Mesenchymal stem cell (in vitro differentiated cells and primary cell): Measurements from ENCODE around the gene ECPAS.
"Not testable (repeated sequence)": the region's sequence is repeated elsewhere in the genome, so short reads cannot be mapped to it uniquely, and the experiment has no call there.

Experiments used
- DNase-seq: peaks from one replicate; pipeline ENCODE4 v3.0.0-alpha.2; 2013
- H2AFZ ChIP-seq: one replicate; pipeline ENCODE4 v1.6.1; 2013; ENCODE audit warnings: low read depth, mild to moderate bottlenecking, control low read depth, inconsistent platforms, low read length, moderate library complexity
- H2AK5ac ChIP-seq: 2 replicates; pipeline ENCODE4 v1.6.1; 2013; ENCODE audit warnings: low read length, moderate library complexity, mild to moderate bottlenecking, inconsistent platforms; ENCODE audit not compliant: severe bottlenecking
- H2BK120ac ChIP-seq: one replicate; pipeline ENCODE4 v1.6.1; 2013; ENCODE audit warnings: low read depth, mild to moderate bottlenecking, inconsistent platforms, low read length, moderate library complexity
- H2BK12ac ChIP-seq, 2 experiments: one replicate each; pipeline ENCODE4 v1.6.1; 2013; ENCODE audit warnings: inconsistent platforms in 2 of 2, low read length in 2 of 2, mild to moderate bottlenecking in 2 of 2, moderate library complexity in 2 of 2, control low read depth in 1 of 2
- H2BK15ac ChIP-seq: one replicate; pipeline ENCODE4 v1.6.1; 2013; ENCODE audit warnings: mild to moderate bottlenecking, low read depth, inconsistent platforms; ENCODE audit not compliant: poor library complexity, severe bottlenecking
- H2BK5ac ChIP-seq: 2 replicates; pipeline ENCODE4 v1.6.1; 2013; ENCODE audit warnings: low read depth, mild to moderate bottlenecking, low read length, control low read depth, inconsistent platforms; ENCODE audit not compliant: poor library complexity, severe bottlenecking
- H3K14ac ChIP-seq, 2 experiments: one replicate each; pipeline ENCODE4 v1.6.1; 2013; ENCODE audit warnings: inconsistent platforms in 2 of 2, low read length in 2 of 2, control low read depth in 1 of 2, mild to moderate bottlenecking in 1 of 2, moderate library complexity in 1 of 2
- H3K18ac ChIP-seq, 2 experiments: one replicate each; pipeline ENCODE4 v1.6.1; 2013; ENCODE audit warnings: inconsistent platforms in 2 of 2, low read length in 2 of 2, control low read depth in 1 of 2, low read depth in 1 of 2, mild to moderate bottlenecking in 1 of 2
- H3K23ac ChIP-seq, 2 experiments: one replicate each; pipeline ENCODE4 v1.6.1; 2013; ENCODE audit warnings: inconsistent platforms in 2 of 2, low read length in 2 of 2, mild to moderate bottlenecking in 2 of 2, moderate library complexity in 2 of 2, control low read depth in 1 of 2
- H3K27ac ChIP-seq: 2 replicates; pipeline ENCODE4 v1.5.1; 2013; ENCODE audit warnings: mild to moderate bottlenecking, moderate library complexity, low read length, control low read depth, inconsistent platforms; ENCODE audit not compliant: poor library complexity, severe bottlenecking
- H3K27me3 ChIP-seq, 2 experiments: 2 replicates each; pipeline versions ENCODE4 v1.6.1 to v1.7.0; 2013; ENCODE audit warnings: low read length in 2 of 2, mild to moderate bottlenecking in 2 of 2, moderate library complexity in 2 of 2, control low read depth in 1 of 2, inconsistent platforms in 1 of 2; ENCODE audit not compliant: control insufficient read depth in 1 of 2, insufficient read depth in 1 of 2
- H3K36me3 ChIP-seq, 2 experiments: 2 replicates each; pipeline versions ENCODE4 v1.6.1 to v1.7.0; 2013; ENCODE audit warnings: low read length in 2 of 2, control low read depth in 1 of 2, inconsistent platforms in 1 of 2, low read depth in 1 of 2, mild to moderate bottlenecking in 1 of 2; ENCODE audit not compliant: insufficient read depth in 2 of 2, control insufficient read depth in 1 of 2
- H3K4ac ChIP-seq, 2 experiments: one replicate each; pipeline ENCODE4 v1.6.1; 2013; ENCODE audit warnings: inconsistent platforms in 2 of 2, low read length in 2 of 2, mild to moderate bottlenecking in 2 of 2, moderate library complexity in 2 of 2, control low read depth in 1 of 2, low read depth in 1 of 2
- H3K4me1 ChIP-seq: 2 replicates; pipeline ENCODE4 v1.6.1; 2013; ENCODE audit warnings: low read depth, low read length, control low read depth; ENCODE audit not compliant: control insufficient read depth, insufficient read depth
- H3K4me2 ChIP-seq: 2 replicates; pipeline ENCODE4 v1.6.1; 2013; ENCODE audit warnings: low read length, mild to moderate bottlenecking, inconsistent platforms; ENCODE audit not compliant: poor library complexity, severe bottlenecking
- H3K4me3 ChIP-seq, 2 experiments: 2 replicates each; pipeline versions ENCODE4 v1.5.1 to v1.7.0; 2013; ENCODE audit warnings: low read length in 2 of 2, mild to moderate bottlenecking in 2 of 2, control low read depth in 1 of 2, low read depth in 1 of 2; ENCODE audit not compliant: insufficient read depth in 1 of 2
- H3K79me1 ChIP-seq: replicated peaks from 2 replicates; pipeline ENCODE4 v1.6.1; 2013; ENCODE audit warnings: mild to moderate bottlenecking, control low read depth, low read length, inconsistent platforms; ENCODE audit not compliant: poor library complexity, severe bottlenecking
- H3K9ac ChIP-seq: 2 replicates; pipeline ENCODE4 v1.7.0; 2013; ENCODE audit warnings: mild to moderate bottlenecking, low read length, moderate library complexity
- H3K9me3 ChIP-seq: 2 replicates; pipeline ENCODE4 v1.7.0; 2013; ENCODE audit warnings: mild to moderate bottlenecking, low read length; ENCODE audit not compliant: control insufficient read depth
- H4K8ac ChIP-seq: one replicate; pipeline ENCODE4 v1.6.1; 2013; ENCODE audit warnings: inconsistent platforms, mild to moderate bottlenecking, low read length, moderate library complexity
- H4K91ac ChIP-seq: one replicate; pipeline ENCODE4 v1.6.1; 2013; ENCODE audit warnings: mild to moderate bottlenecking, low read length, inconsistent platforms
- WGBS: methylation state at CpG from one replicate; pipeline ENCODE4 v1.1.7; 2013; ENCODE audit warnings: mixed read lengths; 5-methylcytosine and 5-hydroxymethylcytosine counted together

Gene ECPAS

GRCh38 chr9:111411266-111411665 lies 72.9 kb downstream of the ECPAS start:
- H2AK5ac ChIP-seq = no peak overlapping the region
- no peak overlapping the region for H4K8ac ChIP-seq

GRCh38 chr9:111407813-111408212 lies 76.4 kb downstream of the ECPAS start:
- Histone ChIP-seq H3K14ac (no peak overlapping the region), H2AK5ac (no peak overlapping the region), H2BK15ac (no peak overlapping the region), H3K4me2 (no peak overlapping the region), H3K27me3 (no peaks in the 10 kb centered on the region), H3K9ac (no peak overlapping the region), H2BK120ac (no peak overlapping the region), H2BK12ac (no peak overlapping the region), H4K8ac (no peak overlapping the region), H3K4me1 (no peaks in the 10 kb centered on the region), H3K4me3 (no peak overlapping the region), H2BK5ac (no peak overlapping the region), H2AFZ (no peak overlapping the region), H3K23ac (no peak overlapping the region), H4K91ac (no peak overlapping the region), H3K4ac (no peak overlapping the region), H3K36me3 (peaks cover 17 to 97% of the 10 kb centered on the region in 2 experiments), H3K79me1 (peaks cover 10% of the 10 kb centered on the region), H3K9me3 (peaks cover 30% of the 10 kb centered on the region), H3K18ac (no peak overlapping the region), H3K27ac (no peak overlapping the region)
- 99% methylated on average over 3 of the region's 3 CpGs for WGBS
- DNase-seq = no peak

More at GRCh38 chr9:111411266-111411665, 72.9 kb downstream of the ECPAS start:
- Histone ChIP-seq H3K79me1 (peaks cover 12% of the 10 kb centered on the region), H4K91ac (no peak overlapping the region), H3K27me3 (no peaks in the 10 kb centered on the region), H3K4me2 (no peak overlapping the region), H3K9ac (no peak overlapping the region), H3K9me3 (no peaks in the 10 kb centered on the region), H3K4me1 (no peaks in the 10 kb centered on the region), H3K14ac (no peak overlapping the region), H2AFZ (no peak overlapping the region), H3K36me3 (peaks cover 17 to 98% of the 10 kb centered on the region in 2 experiments), H2BK120ac (no peak overlapping the region), H3K4ac (no peak overlapping the region), H3K23ac (no peak overlapping the region), H2BK12ac (no peak overlapping the region), H2BK15ac (no peak overlapping the region), H2BK5ac (no peak overlapping the region), H3K27ac (no peak overlapping the region), H3K18ac (no peak overlapping the region), H3K4me3 (no peak overlapping the region)
- DNase-seq = no peak
- 97% methylated on average over 6 of the region's 6 CpGs for WGBS

GRCh38 chr9:111405701-111406100 lies 78.5 kb downstream of the ECPAS start:
- Histone ChIP-seq H3K4ac (no peak overlapping the region), H3K36me3 (peaks cover 17 to 97% of the 10 kb centered on the region in 2 experiments), H2AFZ (no peak overlapping the region), H3K79me1 (peaks cover 5% of the 10 kb centered on the region), H3K23ac (no peak overlapping the region), H3K4me2 (no peak overlapping the region), H3K4me1 (no peaks in the 10 kb centered on the region), H4K91ac (no peak overlapping the region), H3K27ac (no peak overlapping the region), H4K8ac (no peak overlapping the region), H2BK5ac (no peak overlapping the region), H3K9ac (no peak overlapping the region), H2BK120ac (no peak overlapping the region), H2BK12ac (no peak overlapping the region), H3K27me3 (no peaks in the 10 kb centered on the region), H2AK5ac (no peak overlapping the region), H3K4me3 (no peak overlapping the region), H3K18ac (no peak overlapping the region), H3K9me3 (peaks cover 50% of the 10 kb centered on the region), H3K14ac (no peak overlapping the region), H2BK15ac (no peak overlapping the region)
- no peak for DNase-seq

- 89% methylated on average over 5 of the region's 5 CpGs for WGBS
- H3K9me3 ChIP-seq = peaks cover 60% of the 10 kb centered on the region
- not testable (repeated sequence) for H2BK12ac ChIP-seq
Observed at GRCh38 chr9:111401486-111401885, 82.7 kb downstream of the ECPAS start.

More at GRCh38 chr9:111401486-111401885, 82.7 kb downstream of the ECPAS start:
- H3K79me1 ChIP-seq = peaks cover 16% of the 10 kb centered on the region
- not testable (repeated sequence) for H4K91ac ChIP-seq, H4K8ac ChIP-seq, H3K9ac ChIP-seq, H3K4ac ChIP-seq, H3K27ac ChIP-seq, H2BK120ac ChIP-seq, H2AFZ ChIP-seq, H3K14ac ChIP-seq, H3K4me3 ChIP-seq, H3K4me1 ChIP-seq, H3K23ac ChIP-seq, H2BK5ac ChIP-seq, H3K18ac ChIP-seq, H3K27me3 ChIP-seq, H3K4me2 ChIP-seq, DNase-seq, H2AK5ac ChIP-seq, H2BK15ac ChIP-seq
- peaks cover 20 to 95% of the 10 kb centered on the region in 2 experiments for H3K36me3 ChIP-seq
